ENCODE data around the gene NFIC.

NFIC gene

DNA sequence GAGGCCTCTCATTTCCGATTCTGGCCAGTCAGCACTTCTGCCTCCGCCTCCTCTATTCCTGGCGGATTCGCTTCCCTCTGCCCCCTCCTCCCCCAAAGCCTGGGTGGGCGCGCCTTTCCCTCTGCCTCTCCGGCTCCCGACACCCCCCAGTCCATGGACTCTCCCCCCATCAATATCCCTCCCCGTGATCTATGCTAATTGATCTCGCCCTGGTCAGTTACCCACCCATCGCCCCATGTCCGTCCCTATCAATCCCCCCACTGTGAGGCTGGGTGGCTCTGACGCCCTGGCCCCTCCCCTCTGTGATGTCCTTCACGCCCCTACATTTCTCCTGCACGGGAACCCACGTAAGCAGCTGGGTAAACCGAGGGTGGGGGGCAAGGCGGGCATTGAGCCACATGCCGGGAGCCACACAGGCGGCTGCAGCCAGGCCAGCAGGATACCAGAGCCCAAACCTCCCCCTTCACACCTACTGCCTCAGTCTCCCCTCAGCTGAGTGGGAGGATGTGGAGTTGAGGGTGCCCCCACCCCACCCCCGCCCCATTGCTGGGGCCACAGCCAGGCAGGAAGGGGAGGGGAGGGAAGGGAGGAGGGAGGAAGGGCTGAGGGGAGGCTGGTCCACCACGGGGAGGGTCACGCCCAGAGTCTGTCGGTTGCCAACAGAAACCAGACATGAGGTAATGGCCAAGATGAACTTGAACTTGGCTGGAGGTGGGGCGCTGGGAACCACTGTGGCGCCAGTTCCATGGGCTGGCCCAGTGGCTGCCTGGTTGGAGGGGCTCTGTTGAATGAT, 92.9 kb downstream of the NFIC start:
- 0 out of 22 replicates have a peak overlapping the region, but pooled peaks of 1 of the 11 experiments have one; percentile 13 for H3K9ac ChIP-seq
- H3K4me1 ChIP-seq: peaks cover 37 to 53% (median 48%) of the 10 kb centered on the region in 10 experiments
- peak overlapping the region; percentile 42 to 90 (median 84); a peak in 19 of 22 replicates for H3K4me2 ChIP-seq
- no peak for TF ChIP-seq Cebpa-rat (IDR thresholded peaks at IDR 0.05)
- H3K9me3 ChIP-seq (replicated peaks in 1 of 11): no peaks in the 10 kb centered on the region
- peaks cover 58 to 91% (median 67%) of the 10 kb centered on the region in 11 experiments for H3K36me3 ChIP-seq
- peaks cover 58 to 92% (median 66%) of the 10 kb centered on the region in 11 experiments for H4K20me1 ChIP-seq
- H3K27me3 ChIP-seq: no peaks in the 10 kb centered on the region
- no peak overlapping the region for H3K27ac ChIP-seq
- H3K4me3 ChIP-seq: no peak overlapping the region

DNA sequence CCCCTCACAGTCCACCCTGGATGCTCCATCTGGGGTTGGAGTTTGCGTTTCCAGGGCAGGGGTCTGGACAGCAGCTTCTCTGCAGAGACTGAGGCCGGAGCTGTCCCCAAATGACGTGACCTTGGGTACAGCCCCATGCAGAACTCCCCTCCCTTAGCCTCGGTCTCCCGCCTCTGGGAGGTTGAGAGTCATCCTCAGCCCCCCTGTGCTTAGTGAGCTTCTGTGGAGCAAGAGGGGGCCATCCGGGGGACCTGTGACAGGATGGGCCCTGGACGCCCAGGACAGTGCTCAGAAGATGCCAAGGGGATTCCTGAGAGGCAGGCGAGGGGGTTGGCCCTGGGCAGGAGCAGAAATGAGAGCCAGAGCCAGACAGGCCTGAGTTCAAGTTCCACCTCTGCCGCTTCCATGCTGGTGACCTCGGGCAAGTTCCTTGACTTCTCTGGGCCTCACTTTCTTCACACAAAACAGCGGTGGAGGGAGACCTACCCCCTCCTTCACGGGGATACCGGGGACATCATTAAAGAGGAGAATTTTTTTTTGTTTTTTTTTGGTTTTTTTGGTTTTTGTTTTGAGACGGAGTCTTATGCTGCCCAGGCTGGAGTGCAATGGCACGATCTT, 93.7 kb downstream of the NFIC start:
- Histone ChIP-seq H4K20me1 (peaks cover 50 to 87% (median 59%) of the 10 kb centered on the region in 11 experiments), H3K27me3 (no peaks in the 10 kb centered on the region), H3K9ac (no peak overlapping the region), H3K27ac (no peak overlapping the region), H3K4me2 (0 out of 22 replicates have a peak overlapping the region, but pooled peaks of 1 of the 11 experiments have one; percentile 90), H3K36me3 (peaks cover 51 to 83% (median 59%) of the 10 kb centered on the region in 11 experiments), H3K4me3 (no peak overlapping the region), H3K4me1 (peaks cover 37 to 51% (median 48%) of the 10 kb centered on the region in 10 experiments), H3K9me3 (replicated peaks in 1 of 11) (no peaks in the 10 kb centered on the region)
- no peak for TF ChIP-seq Cebpa-rat (IDR thresholded peaks at IDR 0.05)

DNA sequence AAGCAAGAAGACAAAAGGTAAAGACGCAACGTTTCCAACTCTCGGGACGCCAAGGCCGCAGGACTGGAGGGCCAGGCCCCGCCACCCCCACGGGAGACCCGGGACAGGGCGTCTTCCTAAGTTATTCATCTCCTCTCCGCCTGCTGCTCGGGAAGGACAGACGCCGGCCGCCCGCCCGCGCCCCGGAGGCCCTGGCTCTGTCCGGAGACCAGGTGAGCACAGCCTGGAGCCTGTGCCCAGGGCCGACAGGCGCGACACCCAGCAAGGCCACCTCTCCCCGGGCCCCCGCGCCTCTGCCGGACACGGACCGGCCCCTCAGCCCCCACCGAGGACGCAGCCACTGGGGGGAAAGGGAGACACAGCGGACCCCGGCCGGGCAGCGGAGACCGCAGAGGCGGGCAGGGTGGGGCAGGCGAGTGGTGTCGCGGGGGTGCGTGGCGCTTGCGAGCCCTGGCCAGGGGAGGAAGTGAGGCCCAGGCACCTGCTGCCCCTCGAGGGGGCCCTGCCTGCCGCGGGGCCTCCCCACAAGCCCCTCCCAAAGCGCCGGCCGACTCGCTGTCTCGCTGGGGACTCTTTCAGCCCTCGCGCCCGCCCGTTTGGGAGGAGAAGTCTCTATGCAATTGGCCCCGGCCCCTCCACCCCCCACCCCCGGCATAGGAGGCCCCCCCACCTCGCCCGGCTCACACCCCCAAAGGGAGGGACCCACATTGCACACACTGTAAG, 96.8 kb downstream of the NFIC start:
- peaks cover 35 to 79% (median 64%) of the 10 kb centered on the region in 11 experiments for H3K36me3 ChIP-seq
- peaks cover 20 to 74% (median 42%) of the 10 kb centered on the region in 11 experiments; a peak in 21 of 22 replicates for H4K20me1 ChIP-seq
- no peak overlapping the region for H3K4me2 ChIP-seq
- peaks cover 9 to 20% (median 19%) of the 10 kb centered on the region in 10 experiments; a peak in 19 of 20 replicates for H3K4me1 ChIP-seq
- H3K27me3 ChIP-seq: no peaks in the 10 kb centered on the region
- H3K9me3 ChIP-seq (replicated peaks in 1 of 11): peaks cover 0 to 18% (median 7%) of the 10 kb centered on the region in 11 experiments; a peak in 13 of 22 replicates
- H3K27ac ChIP-seq: no peak overlapping the region
- TF ChIP-seq Cebpa-rat (IDR thresholded peaks at IDR 0.05): no peak
- H3K4me3 ChIP-seq: no peak overlapping the region
- H3K9ac ChIP-seq: no peak overlapping the region

DNA sequence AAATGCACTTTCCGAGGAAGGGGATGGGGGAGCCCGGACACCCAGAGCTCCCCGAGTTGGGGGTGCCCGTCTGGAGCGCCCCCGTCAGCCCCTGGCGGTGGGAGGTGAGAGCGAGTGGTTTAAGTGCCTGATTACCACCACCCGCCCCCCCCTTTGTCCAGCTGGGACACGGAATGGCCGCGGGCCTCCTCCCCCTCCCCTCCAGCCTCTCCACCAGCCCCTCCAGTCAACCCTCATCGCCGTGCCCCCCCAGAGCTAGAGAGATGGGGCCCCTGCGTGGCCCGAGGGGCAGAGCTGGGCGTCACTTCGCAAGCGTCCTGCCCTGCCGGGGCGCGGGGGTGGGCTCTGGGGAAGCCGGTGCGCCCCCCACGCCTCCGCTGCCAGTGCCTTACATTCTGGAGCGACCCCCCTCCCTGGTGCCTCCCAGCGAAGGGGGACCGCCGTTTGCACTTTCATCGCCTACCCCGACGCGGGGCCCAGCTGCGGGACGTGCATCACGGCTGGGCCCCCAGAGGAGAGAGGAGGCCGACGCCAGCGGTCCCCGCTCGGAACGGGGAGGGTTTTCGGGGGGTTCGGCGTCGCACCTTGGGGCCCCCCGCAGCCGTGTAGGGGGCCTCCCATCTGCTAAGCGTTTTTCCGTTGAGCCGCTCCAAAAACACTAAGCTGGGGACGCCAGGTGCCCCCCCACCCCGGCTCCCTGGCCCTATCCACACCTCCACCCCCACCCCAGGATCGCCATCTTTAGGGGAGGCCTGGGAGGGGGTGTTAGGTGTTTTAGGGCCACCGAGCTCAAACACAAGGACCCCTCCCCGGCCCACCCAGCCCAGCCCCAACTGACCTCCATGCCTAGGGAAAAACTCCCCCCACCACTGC, 97.6 kb downstream of the NFIC start:
- Histone ChIP-seq H3K9ac (no peak overlapping the region), H4K20me1 (peaks cover 12 to 67% (median 34%) of the 10 kb centered on the region in 11 experiments; a peak in 21 of 22 replicates), H3K4me1 (peaks cover 1 to 12% (median 11%) of the 10 kb centered on the region in 10 experiments; a peak in 19 of 20 replicates), H3K4me3 (no peak overlapping the region), H3K9me3 (replicated peaks in 1 of 11) (peaks cover 0 to 18% (median 7%) of the 10 kb centered on the region in 11 experiments; a peak in 13 of 22 replicates), H3K27ac (no peak overlapping the region), H3K36me3 (peaks cover 35 to 71% (median 56%) of the 10 kb centered on the region in 11 experiments), H3K27me3 (no peaks in the 10 kb centered on the region), H3K4me2 (no peak overlapping the region)
- TF ChIP-seq Cebpa-rat (IDR thresholded peaks at IDR 0.05): no peak

DNA sequence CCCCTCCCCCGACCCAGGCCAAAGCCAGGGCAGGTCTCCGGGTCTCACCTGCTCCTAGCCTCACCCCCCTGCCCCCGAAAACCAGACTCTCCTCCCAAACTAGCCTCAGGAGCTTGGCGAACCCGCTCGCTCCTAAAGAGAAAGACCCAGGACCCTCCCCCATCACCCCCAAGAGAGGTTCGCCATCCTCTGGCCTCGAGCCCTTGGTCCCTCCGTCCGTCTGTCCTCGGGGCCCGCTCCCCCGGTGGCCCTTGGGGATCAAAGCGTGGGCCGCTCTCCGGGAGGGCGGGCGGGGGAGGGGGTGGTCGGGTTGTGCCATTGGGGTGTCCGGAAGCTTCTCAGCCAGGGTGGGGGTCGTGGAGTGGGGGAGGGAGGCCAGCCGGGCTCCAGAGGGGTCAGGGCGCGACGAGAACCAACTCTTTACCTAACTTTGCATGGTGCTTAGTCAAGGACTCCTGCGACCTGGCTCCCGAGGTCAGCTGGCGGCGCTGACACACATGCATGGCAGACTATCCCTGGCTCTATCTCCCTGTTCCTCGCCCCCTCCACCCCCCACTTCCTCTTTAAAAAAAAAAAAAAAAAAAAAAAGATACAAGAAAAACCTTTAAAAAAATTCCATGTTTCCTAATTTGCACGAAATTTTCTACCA, 98.3 kb downstream of the NFIC start:
- Histone ChIP-seq H3K27me3 (no peaks in the 10 kb centered on the region), H3K4me1 (peaks cover 0 to 12% (median 10%) of the 10 kb centered on the region in 10 experiments; a peak in 16 of 20 replicates), H3K4me2 (no peak overlapping the region), H3K9me3 (replicated peaks in 1 of 11) (peaks cover 0 to 18% (median 7%) of the 10 kb centered on the region in 11 experiments; a peak in 13 of 22 replicates), H3K36me3 (peaks cover 34 to 64% (median 54%) of the 10 kb centered on the region in 11 experiments), H3K27ac (no peak overlapping the region), H4K20me1 (peaks cover 13 to 67% (median 34%) of the 10 kb centered on the region in 11 experiments; a peak in 20 of 22 replicates), H3K4me3 (no peak overlapping the region), H3K9ac (no peak overlapping the region)
- no peak for TF ChIP-seq Cebpa-rat (IDR thresholded peaks at IDR 0.05)

DNA sequence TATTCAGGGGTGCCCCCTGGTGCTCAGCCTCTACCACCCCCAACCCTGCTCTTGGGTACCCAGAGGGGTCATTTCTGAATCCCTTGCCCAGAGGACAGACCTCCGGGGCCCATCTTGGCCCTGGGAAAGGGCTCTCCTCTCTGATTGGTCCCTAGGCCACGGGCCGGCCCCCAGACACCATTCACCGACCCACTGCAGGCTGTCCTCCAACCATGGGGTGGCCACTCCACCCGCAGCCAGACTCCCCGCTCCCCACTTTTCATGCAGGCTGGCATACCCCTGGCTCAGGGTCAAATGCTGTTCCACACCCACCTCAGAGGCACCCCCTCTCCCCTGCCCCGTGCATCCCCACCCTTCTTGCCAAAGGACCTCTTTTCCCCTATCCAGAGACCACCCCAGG, 99.2 kb downstream of the NFIC start:
- no peak overlapping the region for H3K9ac ChIP-seq

DNA sequence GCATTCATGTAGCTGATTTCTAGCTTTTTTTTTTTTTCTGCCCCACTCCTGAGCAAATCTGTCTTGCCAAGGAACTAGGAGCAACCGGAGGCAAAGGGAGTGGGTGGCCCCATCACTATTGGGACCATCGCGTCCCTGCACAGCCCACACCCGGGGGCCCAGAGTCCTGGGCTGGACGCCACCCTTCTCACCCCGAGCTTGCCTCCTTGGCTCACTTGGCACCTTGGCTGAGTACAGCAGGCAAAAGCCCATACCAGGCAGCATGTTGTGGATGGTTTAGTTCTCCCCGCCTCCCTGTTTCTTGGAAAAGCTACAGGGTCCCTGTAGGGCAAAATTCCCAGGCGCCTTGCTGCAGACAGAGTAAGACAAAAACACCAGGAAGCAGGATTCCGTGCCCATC, 100.3 kb downstream of the NFIC start:
- Histone ChIP-seq H3K4me2 (no peak overlapping the region), H4K20me1 (peaks cover 10 to 63% (median 29%) of the 10 kb centered on the region in 11 experiments; a peak in 20 of 22 replicates), H3K27me3 (no peaks in the 10 kb centered on the region), H3K27ac (no peak overlapping the region), H3K9ac (no peak overlapping the region), H3K4me1 (peaks cover 0 to 17% (median 10%) of the 10 kb centered on the region in 10 experiments; a peak in 14 of 20 replicates), H3K36me3 (peaks cover 17 to 45% (median 34%) of the 10 kb centered on the region in 11 experiments), H3K4me3 (no peak overlapping the region), H3K9me3 (replicated peaks in 1 of 11) (peaks cover 0 to 18% (median 7%) of the 10 kb centered on the region in 11 experiments; a peak in 13 of 22 replicates)
- no peak for TF ChIP-seq Cebpa-rat (IDR thresholded peaks at IDR 0.05)

More for the DNA sequence above, 99.2 kb downstream of the NFIC start:
- Histone ChIP-seq H3K27ac (no peak overlapping the region), H3K27me3 (no peaks in the 10 kb centered on the region), H3K4me3 (no peak overlapping the region), H3K4me2 (no peak overlapping the region), H4K20me1 (peaks cover 10 to 67% (median 33%) of the 10 kb centered on the region in 11 experiments; a peak in 20 of 22 replicates), H3K36me3 (peaks cover 25 to 55% (median 45%) of the 10 kb centered on the region in 11 experiments), H3K4me1 (peaks cover 0 to 13% (median 8%) of the 10 kb centered on the region in 10 experiments; a peak in 14 of 20 replicates), H3K9me3 (replicated peaks in 1 of 11) (peaks cover 0 to 18% (median 7%) of the 10 kb centered on the region in 11 experiments; a peak in 13 of 22 replicates)
- no peak for TF ChIP-seq Cebpa-rat (IDR thresholded peaks at IDR 0.05)

Data from BLaER1 treated with 17β-estradiol and CSF1 and Interleukin-3, amounts not matched to agents 10 nM and 100 nM (cell line).